IPS-NIHi7 (cell line): ENCODE results near the gene ART5.
"Not testable (repeated sequence)": the region's sequence is repeated elsewhere in the genome, so short reads cannot be mapped to it uniquely, and the experiment has no call there.

Experiments used
- DNase-seq: peaks from one replicate; pipeline ENCODE4 v3.0.0; 2012; ENCODE audit warnings: mixed read lengths; ENCODE audit errors: extremely low spot score

The ART5 gene

GRCh38 chr11:3658252-3658651 is 16.5 kb upstream of the ART5 start:
- DNase-seq: no peak

DNA sequence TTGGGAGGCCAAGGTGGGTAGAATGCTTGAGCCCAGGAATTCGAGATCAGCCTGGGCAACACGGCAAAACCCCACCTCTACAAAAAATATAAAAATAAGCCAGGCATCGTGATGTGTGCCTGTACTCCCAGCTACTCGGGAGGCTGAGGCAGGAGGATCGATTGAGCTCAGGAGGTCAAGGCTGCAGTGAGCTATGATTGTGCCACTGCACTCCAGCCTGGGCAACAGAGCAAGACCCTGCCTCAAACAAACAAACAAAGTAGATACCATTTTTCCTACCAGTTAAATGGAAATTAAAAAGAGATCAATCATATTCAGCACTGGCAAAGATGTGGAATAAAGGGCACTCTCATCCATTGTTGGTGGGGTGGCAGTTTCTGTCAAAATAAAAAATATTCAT is 15.5 kb upstream of the ART5 start:
- not testable (repeated sequence) for DNase-seq

DNA sequence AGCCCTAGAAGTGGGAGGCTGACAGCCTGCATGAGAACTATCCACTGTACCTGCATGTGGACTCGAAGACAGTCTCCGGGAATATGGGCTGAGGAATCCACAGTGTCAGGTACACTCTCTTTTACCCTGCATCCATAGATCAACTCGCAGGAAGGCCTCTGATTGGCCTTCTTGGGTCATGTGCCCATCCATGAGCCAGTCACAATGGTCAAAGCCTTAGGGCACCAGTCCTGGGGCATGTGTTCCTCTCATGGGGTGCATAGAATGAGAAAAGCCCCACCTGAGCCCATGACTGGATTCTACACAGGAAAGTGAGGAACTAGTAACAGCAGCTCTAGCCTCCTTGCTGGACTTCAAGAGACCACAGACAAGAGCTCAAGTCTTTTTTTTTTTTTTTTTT is 13.8 kb upstream of the ART5 start:
- DNase-seq: no peak

DNA sequence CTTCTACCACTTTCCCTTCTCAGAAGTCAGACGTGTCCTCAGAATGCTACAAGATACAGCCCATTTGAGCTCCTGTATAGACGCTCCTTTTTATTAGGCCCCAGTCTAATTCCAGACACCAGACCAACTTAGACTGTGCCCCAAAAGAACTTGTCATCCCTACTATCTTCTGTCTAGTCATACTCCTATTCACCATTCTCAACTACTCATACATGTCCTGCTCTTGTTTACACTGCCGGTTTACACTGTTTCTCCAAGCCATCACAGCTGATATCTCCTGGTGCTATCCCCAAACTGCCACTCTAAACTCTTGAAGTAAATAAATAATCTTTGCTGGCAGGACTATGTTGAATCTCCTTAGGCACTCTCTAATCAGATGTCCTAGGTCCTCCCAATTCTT is 10.7 kb upstream of the ART5 start:
- DNase-seq: not testable (repeated sequence)

GRCh38 chr11:3649374-3649773 is 7.6 kb upstream of the ART5 start:
- not testable (repeated sequence) for DNase-seq

DNA sequence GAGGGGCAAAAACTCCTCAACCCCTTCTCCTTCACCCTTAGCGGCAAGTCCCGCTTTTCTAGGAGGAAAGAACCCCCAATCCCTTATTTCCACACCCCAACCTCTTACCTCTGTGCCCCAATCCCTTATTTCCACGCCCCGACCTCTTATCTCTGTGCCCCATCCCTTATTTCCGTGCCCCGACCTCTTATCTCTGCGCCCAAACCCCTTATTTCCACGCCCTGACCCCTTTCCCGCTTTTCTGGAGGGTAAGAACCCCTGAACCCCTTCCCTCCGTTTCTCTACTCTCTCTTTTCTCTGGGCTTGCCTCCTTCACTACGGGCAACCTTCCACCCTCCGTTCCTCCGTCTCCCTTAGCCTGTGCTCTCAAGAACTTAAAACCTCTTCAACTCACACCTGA is 7.1 kb upstream of the ART5 start:
- DNase-seq: not testable (repeated sequence)

DNA sequence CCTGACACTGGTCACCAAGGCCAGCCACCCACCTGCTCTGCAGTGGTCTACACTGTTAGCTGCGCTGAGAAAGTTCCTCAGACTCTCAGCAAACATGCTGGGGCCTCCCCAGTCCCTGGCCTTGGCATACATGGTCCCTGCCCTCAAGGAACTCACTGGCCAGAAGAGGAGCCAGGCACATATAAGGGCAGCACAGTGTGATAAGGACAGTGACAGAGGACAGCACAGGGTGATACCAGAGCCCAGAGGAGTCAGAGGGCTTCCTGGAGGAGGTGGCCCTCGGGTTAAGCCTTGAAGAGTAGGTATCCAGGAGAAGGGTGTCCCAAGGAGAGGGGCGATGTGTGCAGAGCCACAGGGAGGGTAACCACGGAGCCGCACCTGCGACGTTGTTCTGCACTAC is 3.8 kb upstream of the ART5 start:
- DNase-seq: no peak

DNA sequence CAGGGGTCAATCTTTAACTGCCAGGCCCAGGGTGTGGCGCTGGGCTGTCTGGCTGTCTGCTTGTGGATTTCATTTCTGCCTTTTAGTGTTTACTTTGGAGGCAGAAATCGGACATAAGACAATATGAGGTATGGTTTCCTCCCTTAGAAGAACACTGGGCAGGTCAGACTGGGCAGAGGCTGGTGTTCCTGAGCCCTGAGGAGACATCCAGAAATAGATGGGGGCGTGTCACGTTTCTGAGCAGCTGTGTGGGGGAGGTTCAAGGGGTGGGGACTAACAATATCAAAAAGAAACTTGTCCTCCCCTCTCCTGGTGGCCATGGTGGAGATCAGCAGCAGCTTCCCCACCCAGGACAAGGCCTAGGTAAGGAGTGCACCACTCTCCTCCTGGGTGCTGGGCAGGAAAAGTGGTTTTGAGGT is 3.0 kb upstream of the ART5 start, which contains the start of gene ART1:
Gene ART1, plus strand, starts transcription at position 312 of the 419 bp plus-strand sequence. CDS start 14,086 bp downstream, outside the sequence.
- DNase-seq: no peak

- not testable (repeated sequence) for DNase-seq
These were observed 1.3 kb upstream of the ART5 start for GRCh38 chr11:3643102-3643546.

- DNase-seq: peak; percentile 98
These were observed 519 bp upstream of the ART5 start for GRCh38 chr11:3642071-3642951.

DNA sequence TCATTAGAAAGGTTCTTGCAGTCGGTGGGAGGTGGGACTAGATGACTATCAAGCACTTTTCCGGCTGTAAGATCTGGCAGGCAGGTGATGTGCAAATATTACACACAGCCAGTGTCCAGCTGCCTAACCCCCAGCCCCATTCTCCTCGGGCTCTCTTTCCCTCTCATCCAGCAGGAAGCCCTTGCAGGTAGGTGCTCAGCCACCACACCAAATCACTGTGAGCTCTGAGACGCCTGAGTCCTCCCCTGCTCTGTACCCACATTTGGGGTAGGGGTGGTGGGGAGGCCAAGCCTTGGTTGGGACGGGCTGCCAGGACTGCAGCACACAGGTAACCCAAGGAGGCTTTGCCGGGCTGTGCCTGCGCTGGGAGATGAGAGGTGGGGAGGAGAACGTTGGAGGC is 601 bp downstream of the ART5 start:
- no peak for DNase-seq

DNA sequence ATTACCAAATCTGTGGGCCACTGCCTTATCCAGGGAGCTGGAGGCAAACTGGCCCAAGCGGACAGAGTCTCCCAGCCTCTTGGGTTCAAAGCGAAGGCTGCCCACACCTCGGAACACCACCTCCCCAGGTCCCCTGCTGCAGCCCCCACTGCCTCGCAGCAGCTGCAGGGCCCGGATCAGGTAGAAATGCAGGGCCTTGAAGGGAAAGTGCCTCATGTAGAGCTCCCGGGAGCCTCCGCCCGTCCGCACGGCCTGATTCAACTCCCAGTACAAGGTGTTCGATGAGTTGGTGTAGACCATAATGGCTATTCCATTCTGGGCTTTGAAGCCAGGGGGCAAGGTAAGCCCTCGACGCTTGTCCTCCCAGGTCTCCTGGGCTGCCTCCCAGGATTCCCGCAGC is 2.0 kb downstream of the ART5 start:
- no peak for DNase-seq

DNA sequence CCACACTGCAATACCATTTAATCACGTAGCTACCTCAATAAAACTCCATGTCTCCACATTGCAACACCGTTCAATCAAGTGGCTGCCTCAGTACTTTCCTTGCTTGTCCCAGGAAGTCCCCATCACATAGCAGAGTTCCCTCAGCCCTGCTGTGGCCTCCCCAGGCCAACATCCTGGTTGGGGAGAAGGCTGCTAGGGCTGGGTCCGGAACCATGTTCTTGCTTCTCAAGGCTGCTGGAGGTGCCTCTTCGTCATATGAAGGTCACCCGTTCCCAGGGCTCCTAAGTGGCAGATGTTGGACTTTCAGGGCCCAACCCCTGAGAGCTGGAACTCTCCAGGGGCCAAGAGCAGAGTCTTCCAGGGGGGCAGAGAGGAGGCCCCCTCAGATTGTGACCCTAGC is 3.3 kb downstream of the ART5 start:
- no peak for DNase-seq

DNA sequence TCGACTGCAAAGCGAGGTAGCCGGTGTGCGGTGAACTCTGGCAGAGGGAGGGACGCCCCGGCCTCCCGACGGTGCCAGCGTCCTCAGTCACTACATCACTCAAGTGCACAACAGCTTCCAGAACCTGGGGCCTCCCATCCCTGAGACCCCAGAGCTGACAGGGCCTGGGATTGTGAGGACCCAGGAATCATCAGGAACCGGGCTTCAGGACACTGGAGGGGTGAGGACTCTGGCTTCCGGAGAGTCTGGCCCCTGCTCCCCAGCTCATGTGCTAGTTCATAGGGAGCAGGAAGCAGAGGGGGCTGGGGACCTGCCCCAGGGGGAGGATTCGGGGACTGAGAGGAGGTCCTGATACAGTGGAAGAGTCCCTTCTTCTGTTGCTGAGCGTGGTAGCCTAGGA is 4.6 kb downstream of the ART5 start:
- no peak for DNase-seq

DNA sequence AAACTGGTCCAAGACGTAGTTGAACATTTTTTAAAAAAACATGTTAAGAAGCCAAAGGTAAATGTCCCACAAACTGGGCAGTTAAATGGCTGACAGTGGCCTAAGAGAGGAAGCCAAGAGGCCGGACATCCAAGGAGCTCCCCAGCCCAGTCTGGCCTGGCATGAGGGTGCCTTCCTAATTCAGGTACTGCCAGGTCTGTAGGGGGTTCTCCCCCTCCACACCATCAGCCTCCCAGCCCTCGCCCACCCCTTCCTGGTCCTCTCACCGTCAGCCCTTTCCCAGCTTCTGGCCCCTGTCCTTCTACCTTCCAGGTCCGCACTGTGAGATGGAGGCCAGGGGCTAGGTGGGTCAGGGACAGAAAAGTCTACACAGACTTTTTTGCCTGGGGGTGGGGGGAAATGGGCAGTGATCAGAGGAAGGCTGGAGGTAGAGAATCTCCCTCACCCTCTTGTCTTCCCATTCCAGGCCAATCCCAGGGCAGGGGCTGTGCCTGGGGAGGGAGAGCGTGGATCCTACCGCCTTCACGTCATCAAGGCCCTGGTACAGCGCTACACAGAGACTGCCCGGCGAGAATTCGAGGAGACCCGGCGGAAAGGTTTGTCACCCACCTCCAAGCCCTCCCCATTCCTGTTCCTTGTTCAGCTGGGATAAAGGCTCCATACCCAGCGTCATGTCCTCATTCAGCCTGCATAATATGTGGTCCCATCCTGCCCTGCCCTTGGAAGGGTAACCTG is 6.0 kb downstream of the ART5 start:
- no peak for DNase-seq

DNA sequence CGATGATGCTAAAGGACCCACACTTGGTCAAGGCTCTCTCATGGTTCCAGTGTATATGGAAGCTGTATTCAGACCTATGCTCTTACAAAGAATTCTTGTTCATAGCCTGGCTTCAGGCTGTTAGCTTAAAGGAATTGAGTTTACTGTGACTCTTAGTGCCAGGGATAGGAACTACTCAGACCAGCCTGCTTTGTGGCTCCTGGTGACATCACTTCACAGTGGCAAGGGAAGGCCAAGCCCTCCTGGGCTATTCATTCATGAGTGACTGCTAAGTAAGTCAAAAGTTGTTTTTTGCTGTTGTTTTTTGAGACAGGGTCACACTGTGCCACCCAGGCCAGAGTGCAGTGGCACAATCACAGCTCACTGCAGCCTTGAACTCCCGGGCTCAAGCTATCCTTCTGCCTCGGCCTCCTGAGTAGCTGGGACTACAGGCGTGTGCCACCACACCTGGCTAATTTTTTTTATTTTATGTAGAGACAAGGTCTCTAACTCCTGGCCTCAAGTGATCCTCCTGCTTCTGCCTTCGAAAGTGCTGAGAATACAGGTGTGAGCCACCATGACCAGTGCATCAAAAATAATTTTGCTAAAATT is 9.6 kb downstream of the ART5 start:
- no peak for DNase-seq

DNA sequence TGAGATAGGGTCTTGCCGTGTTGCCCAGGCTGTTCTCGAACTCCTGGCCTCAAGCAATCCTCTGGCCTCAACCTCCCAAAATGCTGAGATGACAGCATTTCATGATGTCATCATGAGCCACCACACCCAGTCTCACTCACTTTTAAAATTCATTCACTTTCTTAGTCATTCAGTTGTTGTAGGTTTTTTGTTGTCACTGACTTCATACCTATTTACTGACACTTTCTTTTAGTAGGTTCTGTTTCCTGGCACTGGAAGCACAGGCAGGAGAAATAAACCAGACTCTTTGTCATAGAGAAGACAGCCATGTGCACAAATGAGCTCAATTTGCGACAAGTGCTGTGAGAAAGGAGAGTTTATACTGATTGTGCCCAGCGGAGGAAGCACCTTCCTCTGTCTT is 10.5 kb downstream of the ART5 start:
- DNase-seq: no peak

GRCh38 chr11:3627291-3627690 is 14.5 kb downstream of the ART5 start:
- DNase-seq: no peak

GRCh38 chr11:3626250-3626960 is 15.4 kb downstream of the ART5 start:
- no peak for DNase-seq

- no peak for DNase-seq
These were observed 17.9 kb downstream of the ART5 start for GRCh38 chr11:3623767-3624458.

- no peak for DNase-seq
These were observed 18.7 kb downstream of the ART5 start for GRCh38 chr11:3623121-3623520.
